ENCODE measurements around the gene TAF1A. TPM values are rescaled to one million over a fixed set of nuclear protein-coding genes. Genes with fewer than 3 reads are reported as not detected.

TAF1A gene
- total RNA-seq, 1 experiment from 2014 or later: 21.4 TPM

DNA sequence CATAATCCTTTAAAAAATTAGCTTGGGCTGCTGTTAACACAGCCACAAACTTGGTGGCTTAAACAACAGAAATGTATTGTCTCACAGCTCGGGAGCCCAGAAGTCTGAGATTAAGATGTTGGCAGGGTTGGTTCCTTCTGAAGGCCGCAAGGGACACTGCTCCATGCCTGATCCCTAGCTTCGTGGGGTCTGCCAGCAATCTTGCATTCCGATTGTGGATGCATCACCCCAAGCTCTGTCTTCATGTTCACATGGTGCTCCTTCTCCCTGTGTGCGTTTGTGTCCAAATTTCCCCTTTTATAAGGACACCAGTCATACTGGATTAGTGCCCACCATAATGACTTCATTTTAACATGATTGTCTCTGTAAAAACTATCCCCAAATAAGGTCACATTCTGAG lies 36.9 kb downstream of the TAF1A start:
- POLR2A ChIA-PET: no interaction called here
- Histone ChIP-seq H3K36me3 (ENCODE audit: control insufficient read depth in 1 of 2, insufficient read depth in 2 of 2, low read length in 2 of 2) (peaks cover 4 to 7% of the 10 kb centered on the region in 2 experiments; a peak in 2 of 4 replicates), H3K4me2 (ENCODE audit: low read length) (no peak overlapping the region), H3K9me3 (ENCODE audit: control insufficient read depth in 1 of 2, insufficient read depth in 1 of 2, low read depth in 1 of 2, low read length in 2 of 2) (no peaks in the 10 kb centered on the region), H2AFZ (ENCODE audit: low read depth, low read length, poor library complexity, severe bottlenecking) (no peak overlapping the region), H3K4me3 (replicated peaks in 1 of 2; ENCODE audit: low read depth in 1 of 2, low read length in 2 of 2) (no peak overlapping the region), H3K27me3 (ENCODE audit: insufficient read depth, low read length) (no peaks in the 10 kb centered on the region), H3K9ac (ENCODE audit: low read length) (no peak overlapping the region), H3K27ac (ENCODE audit: low read depth, low read length) (no peak overlapping the region), H3K79me2 (ENCODE audit: insufficient read depth, low read length) (no peaks in the 10 kb centered on the region), H3K4me1 (ENCODE audit: control insufficient read depth in 1 of 2, insufficient read depth in 2 of 2, low read length in 2 of 2) (no peaks in the 10 kb centered on the region), H3K9me2 (ENCODE audit: insufficient read depth) (no peaks in the 10 kb centered on the region), H4K20me1 (ENCODE audit: insufficient read depth) (no peaks in the 10 kb centered on the region)
- TSS peak; percentile 10 for BruUV-seq (replicated peaks)
- intact Hi-C loops (cut with micrococcal nuclease): no loop called here
- no peak for DNase-seq (ENCODE audit: low read depth, low spot score)
- RAD21 ChIA-PET (ENCODE audit: low non-redundant PET in 1 of 2, low total read pairs in 2 of 2, uncharacterized antibody in 2 of 2, unreplicated experiment in 2 of 2): no interaction called here
- TF ChIP-seq ELF1 (IDR thresholded peaks at IDR 0.05; ENCODE audit: borderline replicate concordance, low read depth): no peak
- TF ChIP-seq EZH2 (IDR thresholded peaks at IDR 0.05): no peak
- no peak for TF ChIP-seq EZH2phosphoT487 (IDR thresholded peaks at IDR 0.05; ENCODE audit: borderline replicate concordance)
- TF ChIP-seq, protein P1, sequence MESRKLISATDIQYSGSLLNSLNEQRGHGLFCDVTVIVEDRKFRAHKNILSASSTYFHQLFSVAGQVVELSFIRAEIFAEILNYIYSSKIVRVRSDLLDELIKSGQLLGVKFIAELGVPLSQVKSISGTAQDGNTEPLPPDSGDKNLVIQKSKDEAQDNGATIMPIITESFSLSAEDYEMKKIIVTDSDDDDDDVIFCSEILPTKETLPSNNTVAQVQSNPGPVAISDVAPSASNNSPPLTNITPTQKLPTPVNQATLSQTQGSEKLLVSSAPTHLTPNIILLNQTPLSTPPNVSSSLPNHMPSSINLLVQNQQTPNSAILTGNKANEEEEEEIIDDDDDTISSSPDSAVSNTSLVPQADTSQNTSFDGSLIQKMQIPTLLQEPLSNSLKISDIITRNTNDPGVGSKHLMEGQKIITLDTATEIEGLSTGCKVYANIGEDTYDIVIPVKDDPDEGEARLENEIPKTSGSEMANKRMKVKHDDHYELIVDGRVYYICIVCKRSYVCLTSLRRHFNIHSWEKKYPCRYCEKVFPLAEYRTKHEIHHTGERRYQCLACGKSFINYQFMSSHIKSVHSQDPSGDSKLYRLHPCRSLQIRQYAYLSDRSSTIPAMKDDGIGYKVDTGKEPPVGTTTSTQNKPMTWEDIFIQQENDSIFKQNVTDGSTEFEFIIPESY (IDR thresholded peaks at IDR 0.05; ENCODE audit: extremely low read depth, insufficient replicate concordance, low read length): no peak
- no peak for TF ChIP-seq ZNF274 (IDR thresholded peaks at IDR 0.05; ENCODE audit: low read depth, low read length)
- TF ChIP-seq SP1 (IDR thresholded peaks at IDR 0.05; ENCODE audit: low read depth): no peak
- TF ChIP-seq, protein P2, sequence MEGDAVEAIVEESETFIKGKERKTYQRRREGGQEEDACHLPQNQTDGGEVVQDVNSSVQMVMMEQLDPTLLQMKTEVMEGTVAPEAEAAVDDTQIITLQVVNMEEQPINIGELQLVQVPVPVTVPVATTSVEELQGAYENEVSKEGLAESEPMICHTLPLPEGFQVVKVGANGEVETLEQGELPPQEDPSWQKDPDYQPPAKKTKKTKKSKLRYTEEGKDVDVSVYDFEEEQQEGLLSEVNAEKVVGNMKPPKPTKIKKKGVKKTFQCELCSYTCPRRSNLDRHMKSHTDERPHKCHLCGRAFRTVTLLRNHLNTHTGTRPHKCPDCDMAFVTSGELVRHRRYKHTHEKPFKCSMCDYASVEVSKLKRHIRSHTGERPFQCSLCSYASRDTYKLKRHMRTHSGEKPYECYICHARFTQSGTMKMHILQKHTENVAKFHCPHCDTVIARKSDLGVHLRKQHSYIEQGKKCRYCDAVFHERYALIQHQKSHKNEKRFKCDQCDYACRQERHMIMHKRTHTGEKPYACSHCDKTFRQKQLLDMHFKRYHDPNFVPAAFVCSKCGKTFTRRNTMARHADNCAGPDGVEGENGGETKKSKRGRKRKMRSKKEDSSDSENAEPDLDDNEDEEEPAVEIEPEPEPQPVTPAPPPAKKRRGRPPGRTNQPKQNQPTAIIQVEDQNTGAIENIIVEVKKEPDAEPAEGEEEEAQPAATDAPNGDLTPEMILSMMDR (IDR thresholded peaks at IDR 0.05 in 2 of 3, conservative IDR thresholded peaks at IDR 0.05 in 1 of 3; ENCODE audit: borderline replicate concordance in 1 of 3, insufficient read depth in 1 of 3, low read depth in 2 of 3, low read length in 2 of 3): no peak
- TF ChIP-seq ZFX (IDR thresholded peaks at IDR 0.05): no peak
- no peak for TF ChIP-seq RAD21 (IDR thresholded peaks at IDR 0.05; ENCODE audit: low read depth)
- no peak for TF ChIP-seq SRF (IDR thresholded peaks at IDR 0.05; ENCODE audit: low read depth)
- no peak for TF ChIP-seq TCF7L2 (IDR thresholded peaks at IDR 0.05; ENCODE audit: borderline replicate concordance, extremely low read depth, insufficient read depth, insufficient read length)
- TF ChIP-seq CBX3 (IDR thresholded peaks at IDR 0.05; ENCODE audit: low read depth): no peak
- no peak for TF ChIP-seq YY1 (IDR thresholded peaks at IDR 0.05; ENCODE audit: extremely low read depth, insufficient replicate concordance, low read depth, low read length)
- TF ChIP-seq POLR2AphosphoS5 (IDR thresholded peaks at IDR 0.05; ENCODE audit: low read depth, low read length): no peak
- no peak for TF ChIP-seq ATF3 (IDR thresholded peaks at IDR 0.05)
- no peak for TF ChIP-seq FOSL1 (IDR thresholded peaks at IDR 0.05; ENCODE audit: low read depth)
- TF ChIP-seq POLR2A (IDR thresholded peaks at IDR 0.05; ENCODE audit: borderline replicate concordance, extremely low read depth, insufficient read depth, insufficient read length): no peak
- TF ChIP-seq JUND (IDR thresholded peaks at IDR 0.05): no peak
- TF ChIP-seq, protein P3, sequence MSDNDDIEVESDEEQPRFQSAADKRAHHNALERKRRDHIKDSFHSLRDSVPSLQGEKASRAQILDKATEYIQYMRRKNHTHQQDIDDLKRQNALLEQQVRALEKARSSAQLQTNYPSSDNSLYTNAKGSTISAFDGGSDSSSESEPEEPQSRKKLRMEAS (IDR thresholded peaks at IDR 0.05): no peak
- CTCF ChIA-PET: no interaction called here
- no peak for ATAC-seq

Measured in HCT116 (cell line).